ENCODE results near the gene RAPH1.

DNA sequence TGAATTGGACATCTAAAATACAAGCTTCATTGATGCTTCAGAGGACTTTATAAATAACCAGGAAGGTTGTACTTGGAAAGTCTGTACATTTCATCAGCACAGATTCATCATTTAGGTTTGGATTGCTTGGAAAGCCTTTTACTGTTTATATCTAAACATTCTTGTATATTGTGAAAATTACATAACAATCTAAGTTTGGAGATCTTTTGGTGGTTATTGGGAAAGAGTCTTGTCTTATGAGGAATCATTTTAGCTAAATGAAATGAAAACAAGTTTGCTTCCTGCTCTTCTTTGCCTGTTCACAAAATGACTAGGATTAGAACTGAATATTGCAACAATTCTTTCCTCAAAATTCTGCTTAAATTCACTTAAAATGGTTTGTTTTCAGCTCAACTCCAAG, 127.6 kb downstream of the RAPH1 start:
- TF ChIP-seq, protein P1, sequence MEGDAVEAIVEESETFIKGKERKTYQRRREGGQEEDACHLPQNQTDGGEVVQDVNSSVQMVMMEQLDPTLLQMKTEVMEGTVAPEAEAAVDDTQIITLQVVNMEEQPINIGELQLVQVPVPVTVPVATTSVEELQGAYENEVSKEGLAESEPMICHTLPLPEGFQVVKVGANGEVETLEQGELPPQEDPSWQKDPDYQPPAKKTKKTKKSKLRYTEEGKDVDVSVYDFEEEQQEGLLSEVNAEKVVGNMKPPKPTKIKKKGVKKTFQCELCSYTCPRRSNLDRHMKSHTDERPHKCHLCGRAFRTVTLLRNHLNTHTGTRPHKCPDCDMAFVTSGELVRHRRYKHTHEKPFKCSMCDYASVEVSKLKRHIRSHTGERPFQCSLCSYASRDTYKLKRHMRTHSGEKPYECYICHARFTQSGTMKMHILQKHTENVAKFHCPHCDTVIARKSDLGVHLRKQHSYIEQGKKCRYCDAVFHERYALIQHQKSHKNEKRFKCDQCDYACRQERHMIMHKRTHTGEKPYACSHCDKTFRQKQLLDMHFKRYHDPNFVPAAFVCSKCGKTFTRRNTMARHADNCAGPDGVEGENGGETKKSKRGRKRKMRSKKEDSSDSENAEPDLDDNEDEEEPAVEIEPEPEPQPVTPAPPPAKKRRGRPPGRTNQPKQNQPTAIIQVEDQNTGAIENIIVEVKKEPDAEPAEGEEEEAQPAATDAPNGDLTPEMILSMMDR (IDR thresholded peaks at IDR 0.05) = no peak
- no peak for TF ChIP-seq POLR2A (IDR thresholded peaks at IDR 0.05)
